PC-3 (cell line): Measurements from ENCODE around the gene SORL1-AS1.

Source experiments
- ATAC-seq: fragments of 200-7000 bp; cut with Tn5 transposase; 2 replicates; pipeline ENCODE4 v1.9.1; 2020; ENCODE audit warnings: mild to moderate bottlenecking, moderate library complexity
- BruUV-seq: library from RNA; stranded (reverse); fragments of 400-500 nt; replicated peaks from 2 replicates; lab custom pipeline; 2021; lab: Mats Ljungman, UMichigan
- CTCF ChIA-PET: fragments of 300-600 bp; sonication (Branson Sonifier 250); formaldehyde crosslinking; loops from one replicate; lab custom pipeline; 2022; ENCODE audit warnings: antibody characterized with exemption; lab: Charles Lee
- POLR2A ChIA-PET: fragments of 300-600 bp; sonication (Branson Sonifier 250); formaldehyde crosslinking; loops from one replicate; lab custom pipeline; 2022; ENCODE audit warnings: antibody characterized with exemption; ENCODE audit not compliant: unreplicated experiment; lab: Charles Lee
- DNase-seq: peaks from one replicate; pipeline ENCODE4 v3.0.0-alpha.2; 2015
- H2AFZ ChIP-seq: fragments of 300-600 bp; sonication (generic); 2 replicates; pipeline ENCODE4 v1.6.0; 2016; ENCODE audit warnings: antibody characterized with exemption, low read length
- H3F3A ChIP-seq: fragments of 300-600 bp; sonication (generic); one replicate; pipeline ENCODE4 v1.6.0; 2017; ENCODE audit warnings: antibody characterized with exemption, low read length, control low read depth, mild to moderate bottlenecking; ENCODE audit not compliant: unreplicated experiment
- H3K27ac ChIP-seq: fragments of 300-600 bp; sonication (generic); 2 replicates; pipeline ENCODE4 v1.5.1; 2016; ENCODE audit warnings: mild to moderate bottlenecking, low read length
- H3K27me3 ChIP-seq: fragments of 300-600 bp; sonication (generic); 2 replicates; pipeline ENCODE4 v1.6.1; 2016; ENCODE audit warnings: low read length, mixed read lengths
- H3K36me3 ChIP-seq: fragments of 300-600 bp; sonication (generic); 2 replicates; pipeline ENCODE4 v1.6.1; 2016; ENCODE audit warnings: low read depth, mixed run types, low read length, mixed read lengths
- H3K4me1 ChIP-seq: fragments of 300-600 bp; sonication (generic); 2 replicates; pipeline ENCODE4 v1.5.1; 2016; ENCODE audit warnings: low read length; ENCODE audit not compliant: insufficient read depth
- H3K4me2 ChIP-seq: fragments of 300-600 bp; sonication (generic); 2 replicates; pipeline ENCODE4 v1.6.0; 2016; ENCODE audit warnings: low read length
- H3K4me3 ChIP-seq: fragments of 300-600 bp; sonication (generic); 2 replicates; pipeline ENCODE4 v1.5.1; 2016; ENCODE audit warnings: mild to moderate bottlenecking, low read length, mixed read lengths
- H3K79me2 ChIP-seq: fragments of 300-600 bp; sonication (generic); 2 replicates; pipeline ENCODE4 v1.6.1; 2017; ENCODE audit warnings: low read length, mixed read lengths
- H3K9ac ChIP-seq: fragments of 300-600 bp; sonication (generic); 2 replicates; pipeline ENCODE4 v1.6.0; 2016; ENCODE audit warnings: mild to moderate bottlenecking, low read length
- H3K9me2 ChIP-seq: fragments of 300-600 bp; sonication (generic); replicated peaks from 2 replicates; pipeline ENCODE4 v1.6.1; 2016; ENCODE audit warnings: mixed run types, low read length, mixed read lengths
- H3K9me3 ChIP-seq: fragments of 300-600 bp; sonication (generic); 2 replicates; pipeline ENCODE4 v1.6.1; 2016; ENCODE audit warnings: low read length, mixed read lengths
- H4K20me1 ChIP-seq: fragments of 300-600 bp; sonication (generic); 2 replicates; pipeline ENCODE4 v1.6.1; 2016; ENCODE audit warnings: low read length, mixed read lengths
- CTCF ChIP-seq: fragments of 300-600 bp; sonication (generic); conservative IDR thresholded peaks from 2 replicates; pipeline ENCODE4 v1.5.1; 2017; ENCODE audit warnings: antibody characterized with exemption, low read depth, mild to moderate bottlenecking, low read length
- EZH2 ChIP-seq: fragments of 300-600 bp; sonication (generic); IDR thresholded peaks from one replicate; pipeline ENCODE4 v1.6.1; 2017; ENCODE audit warnings: antibody characterized with exemption, mild to moderate bottlenecking, low read length; ENCODE audit not compliant: unreplicated experiment
- EZH2phosphoT487 ChIP-seq: fragments of 300-600 bp; sonication (generic); IDR thresholded peaks from 2 replicates; pipeline ENCODE4 v1.6.1; 2018; ENCODE audit warnings: mild to moderate bottlenecking, antibody characterized with exemption, low read length, borderline replicate concordance
- intact Hi-C: fragments of 100-400 bp; cut with micrococcal nuclease; formaldehyde crosslinking; loops from 2 replicates; pipeline ENCODE4 v1.9.0; 2023

Gene SORL1-AS1

GRCh38 chr11:121420398-121420797 is 32.4 kb downstream of the SORL1-AS1 start:
- H3F3A ChIP-seq: no peaks in the 10 kb centered on the region
- no peak overlapping the region for H3K4me3 ChIP-seq
- no peaks in the 10 kb centered on the region for H3K36me3 ChIP-seq
- no peak overlapping the region for H3K4me2 ChIP-seq
- ATAC-seq: no peak
- no peak overlapping the region for H2AFZ ChIP-seq
- H3K27ac ChIP-seq: no peak overlapping the region
- POLR2A ChIA-PET: no interaction called here
- no peak for DNase-seq
- H3K79me2 ChIP-seq: no peaks in the 10 kb centered on the region
- CTCF ChIA-PET: no interaction called here
- H3K9ac ChIP-seq: no peak overlapping the region
- no TSS peak for BruUV-seq
- peaks cover 32% of the 10 kb centered on the region for H3K4me1 ChIP-seq
- H4K20me1 ChIP-seq: no peaks in the 10 kb centered on the region
- H3K9me2 ChIP-seq: no peaks in the 10 kb centered on the region
- no peak for TF ChIP-seq CTCF
- TF ChIP-seq EZH2phosphoT487: no peak
- TF ChIP-seq EZH2: no peak
- H3K9me3 ChIP-seq: no peaks in the 10 kb centered on the region
- intact Hi-C loops: no loop called here
- no peaks in the 10 kb centered on the region for H3K27me3 ChIP-seq

- no peaks in the 10 kb centered on the region for H3K36me3 ChIP-seq
- no peaks in the 10 kb centered on the region for H3F3A ChIP-seq
- H3K4me3 ChIP-seq: no peak overlapping the region
- peaks cover 35% of the 10 kb centered on the region for H3K4me1 ChIP-seq
- intact Hi-C loops: loop anchor here (5.0 kb wide), 1 partner anchor 163 kb away; no protein-coding TSS in a partner anchor
- no peaks in the 10 kb centered on the region for H3K9me2 ChIP-seq
- H3K27me3 ChIP-seq: no peaks in the 10 kb centered on the region
- TF ChIP-seq CTCF: no peak
- TF ChIP-seq EZH2: no peak
- no peak for TF ChIP-seq EZH2phosphoT487
- ATAC-seq (no peak), DNase-seq (no peak)
- BruUV-seq: no TSS peak
- H3K4me2 ChIP-seq: no peak overlapping the region
- H3K27ac ChIP-seq: no peak overlapping the region
- no peaks in the 10 kb centered on the region for H3K9me3 ChIP-seq
- ChIA-PET CTCF (no interaction called here), POLR2A (no interaction called here)
- H4K20me1 ChIP-seq: no peaks in the 10 kb centered on the region
- H3K79me2 ChIP-seq: no peaks in the 10 kb centered on the region
- no peak overlapping the region for H3K9ac ChIP-seq
- H2AFZ ChIP-seq: no peak overlapping the region
Measured at GRCh38 chr11:121419836-121420235, 32.9 kb downstream of the SORL1-AS1 start.

GRCh38 chr11:121418625-121419114 is 34.1 kb downstream of the SORL1-AS1 start:
- intact Hi-C loops: loop anchor here (5.0 kb wide), 1 partner anchor 161 kb away; no protein-coding TSS in a partner anchor
- POLR2A ChIA-PET: interaction anchor here (0.5 kb wide), 1 partner anchor 9 kb away, joined by 5 read pairs; no protein-coding TSS in a partner anchor
- H4K20me1 ChIP-seq: no peaks in the 10 kb centered on the region
- no peaks in the 10 kb centered on the region for H3K9me3 ChIP-seq
- no peak overlapping the region for H3K9ac ChIP-seq
- no peak for ATAC-seq
- H3K9me2 ChIP-seq: no peaks in the 10 kb centered on the region
- H3K36me3 ChIP-seq: no peaks in the 10 kb centered on the region
- TF ChIP-seq EZH2phosphoT487 (no peak), CTCF (no peak), EZH2 (no peak)
- H3K27me3 ChIP-seq: no peaks in the 10 kb centered on the region
- no peaks in the 10 kb centered on the region for H3F3A ChIP-seq
- no peak overlapping the region for H3K4me3 ChIP-seq
- BruUV-seq: no TSS peak
- DNase-seq: no peak
- CTCF ChIA-PET: no interaction called here
- no peak overlapping the region for H3K27ac ChIP-seq
- H3K4me1 ChIP-seq: peaks cover 35% of the 10 kb centered on the region
- no peaks in the 10 kb centered on the region for H3K79me2 ChIP-seq
- no peak overlapping the region for H3K4me2 ChIP-seq
- H2AFZ ChIP-seq: no peak overlapping the region
